ENCODE results near the gene ELMO1. TPM values are rescaled to one million over a fixed set of nuclear protein-coding genes. Genes with fewer than 3 reads are reported as not detected.

Gene ELMO1
- total and polyA plus RNA-seq, 2 experiments from 2014 or later = 19.7 to 28.7 TPM

DNA sequence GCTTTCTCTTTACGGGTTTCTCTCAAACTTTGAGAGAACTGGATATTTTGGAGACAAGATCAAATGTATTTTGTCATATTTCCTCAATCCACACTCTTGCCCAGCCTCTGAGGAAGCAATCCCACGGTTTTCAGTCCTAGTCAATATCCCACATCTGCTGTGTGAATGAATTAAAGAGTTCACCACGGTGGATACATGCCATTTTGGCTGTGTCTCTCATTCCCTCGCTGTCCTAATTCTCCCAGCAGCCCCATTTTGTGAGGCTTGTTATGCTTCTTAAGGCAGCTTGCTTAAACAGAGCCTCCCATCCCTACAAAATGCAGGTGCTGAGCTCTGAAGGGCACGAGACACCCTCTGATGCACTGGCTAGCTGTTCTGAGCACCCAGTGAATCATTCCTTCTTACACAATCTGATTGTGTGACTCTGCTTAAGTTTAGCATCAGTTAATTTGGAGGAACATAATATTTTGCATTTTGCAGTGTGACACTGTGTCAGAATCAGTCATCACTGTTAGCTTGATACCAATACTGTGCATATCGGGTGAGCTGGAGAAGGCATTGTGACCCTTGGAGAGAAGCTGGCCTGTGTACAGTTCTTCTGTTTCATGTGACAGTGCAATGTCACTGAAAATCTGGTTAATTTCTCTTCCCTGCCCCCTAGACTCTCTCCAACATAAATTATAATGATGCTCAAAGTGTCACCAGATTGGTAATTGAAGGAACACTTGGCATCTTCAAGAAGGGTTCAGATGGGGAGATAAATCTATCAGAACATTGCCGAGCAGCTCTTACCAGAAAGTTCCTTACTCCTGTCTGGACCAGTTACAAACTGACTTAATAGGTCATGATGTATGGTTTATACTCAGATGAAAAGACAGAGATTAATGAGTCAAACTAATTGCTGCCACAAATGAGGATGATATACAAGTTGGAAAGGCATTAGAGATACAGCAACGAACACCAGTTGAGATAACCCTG is 620.6 kb downstream of the ELMO1 start:
- Histone ChIP-seq H3K79me2 (no peaks in the 10 kb centered on the region), H3K4me2 (no peak overlapping the region), H3K9me2 (replicated peaks; ENCODE audit: insufficient read depth) (no peaks in the 10 kb centered on the region), H3K4me3 (no peak overlapping the region), H3K4me1 (ENCODE audit: insufficient read depth) (no peaks in the 10 kb centered on the region), H3K36me3 (replicated peaks; ENCODE audit: insufficient read depth, low read depth) (no peaks in the 10 kb centered on the region), H2AFZ (no peak overlapping the region), H3K27ac (no peak overlapping the region), H4K20me1 (ENCODE audit: insufficient read depth, poor library complexity, severe bottlenecking) (no peaks in the 10 kb centered on the region), H3K9me3 (ENCODE audit: low read depth) (no peaks in the 10 kb centered on the region), H3K27me3 (no peaks in the 10 kb centered on the region)
- TF ChIP-seq, protein P1, sequence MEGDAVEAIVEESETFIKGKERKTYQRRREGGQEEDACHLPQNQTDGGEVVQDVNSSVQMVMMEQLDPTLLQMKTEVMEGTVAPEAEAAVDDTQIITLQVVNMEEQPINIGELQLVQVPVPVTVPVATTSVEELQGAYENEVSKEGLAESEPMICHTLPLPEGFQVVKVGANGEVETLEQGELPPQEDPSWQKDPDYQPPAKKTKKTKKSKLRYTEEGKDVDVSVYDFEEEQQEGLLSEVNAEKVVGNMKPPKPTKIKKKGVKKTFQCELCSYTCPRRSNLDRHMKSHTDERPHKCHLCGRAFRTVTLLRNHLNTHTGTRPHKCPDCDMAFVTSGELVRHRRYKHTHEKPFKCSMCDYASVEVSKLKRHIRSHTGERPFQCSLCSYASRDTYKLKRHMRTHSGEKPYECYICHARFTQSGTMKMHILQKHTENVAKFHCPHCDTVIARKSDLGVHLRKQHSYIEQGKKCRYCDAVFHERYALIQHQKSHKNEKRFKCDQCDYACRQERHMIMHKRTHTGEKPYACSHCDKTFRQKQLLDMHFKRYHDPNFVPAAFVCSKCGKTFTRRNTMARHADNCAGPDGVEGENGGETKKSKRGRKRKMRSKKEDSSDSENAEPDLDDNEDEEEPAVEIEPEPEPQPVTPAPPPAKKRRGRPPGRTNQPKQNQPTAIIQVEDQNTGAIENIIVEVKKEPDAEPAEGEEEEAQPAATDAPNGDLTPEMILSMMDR (IDR thresholded peaks at IDR 0.05; ENCODE audit: poor library complexity) = no peak
- TF ChIP-seq EZH2 (IDR thresholded peaks at IDR 0.05; ENCODE audit: borderline replicate concordance) (no peak), EZH2phosphoT487 (IDR thresholded peaks at IDR 0.05; ENCODE audit: low read depth, severe bottlenecking, unreplicated experiment) (no peak)
- WGBS (ENCODE audit: low lambda C conversion rate, missing lambda C conversion rate) = 87% methylated on average over 8 of the region's 8 CpGs
- DNase-seq (ENCODE audit: low spot score) = no peak

DNA sequence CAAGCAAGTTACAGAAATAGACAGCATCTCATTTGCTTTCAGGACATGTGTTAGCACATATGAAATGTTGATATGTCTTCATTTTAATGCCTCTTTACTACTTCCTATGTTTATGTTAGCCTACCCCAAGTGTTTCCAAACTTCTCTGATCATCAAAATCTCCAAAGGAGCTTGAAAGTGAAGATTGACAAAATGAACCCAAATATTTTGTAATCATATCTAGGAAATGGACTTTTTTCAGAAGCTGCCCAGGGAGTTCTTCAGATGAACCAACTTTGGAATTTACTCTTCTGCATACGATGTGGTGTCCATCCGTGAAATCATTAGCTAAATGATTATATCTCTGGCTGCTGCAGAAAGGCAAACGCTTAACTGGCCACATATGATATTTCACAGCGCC is 623.2 kb downstream of the ELMO1 start:
- Histone ChIP-seq H3K9me2 (replicated peaks; ENCODE audit: insufficient read depth) (no peaks in the 10 kb centered on the region), H3K79me2 (no peaks in the 10 kb centered on the region), H3K27ac (no peak overlapping the region), H3K9me3 (ENCODE audit: low read depth) (no peaks in the 10 kb centered on the region), H3K4me3 (no peak overlapping the region), H3K4me2 (no peak overlapping the region), H2AFZ (no peak overlapping the region), H3K27me3 (no peaks in the 10 kb centered on the region), H4K20me1 (ENCODE audit: insufficient read depth, poor library complexity, severe bottlenecking) (no peaks in the 10 kb centered on the region), H3K4me1 (ENCODE audit: insufficient read depth) (no peaks in the 10 kb centered on the region), H3K36me3 (replicated peaks; ENCODE audit: insufficient read depth, low read depth) (no peaks in the 10 kb centered on the region)
- 70% methylated on average over 4 of the region's 4 CpGs for WGBS (ENCODE audit: low lambda C conversion rate, missing lambda C conversion rate)
- DNase-seq (ENCODE audit: low spot score) = no peak
- no peak for TF ChIP-seq EZH2 (IDR thresholded peaks at IDR 0.05; ENCODE audit: borderline replicate concordance)
- TF ChIP-seq EZH2phosphoT487 (IDR thresholded peaks at IDR 0.05; ENCODE audit: low read depth, severe bottlenecking, unreplicated experiment) = no peak
- TF ChIP-seq, protein P1 (IDR thresholded peaks at IDR 0.05; ENCODE audit: poor library complexity) = no peak

DNA sequence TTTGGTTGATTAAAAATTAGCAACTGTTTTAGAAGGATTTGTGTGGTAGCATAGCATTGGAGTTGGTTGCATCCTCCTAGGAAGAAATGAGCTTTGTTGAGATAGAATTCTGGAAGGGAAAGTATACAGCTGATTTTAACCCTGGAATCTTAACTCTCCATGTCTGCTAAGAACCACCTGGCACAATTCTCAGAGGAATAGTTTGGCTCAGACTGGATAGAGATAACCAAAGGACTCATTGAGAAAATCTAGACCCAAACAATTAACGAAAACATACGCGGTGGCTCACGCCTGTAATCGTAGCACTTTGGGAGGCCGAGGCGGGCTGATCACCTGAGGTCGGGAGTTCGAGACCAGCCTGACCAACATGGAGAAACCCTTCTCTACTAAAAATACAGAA is 625.3 kb downstream of the ELMO1 start:
- H2AFZ ChIP-seq = no peak overlapping the region
- no peaks in the 10 kb centered on the region for H4K20me1 ChIP-seq (ENCODE audit: insufficient read depth, poor library complexity, severe bottlenecking)
- no peaks in the 10 kb centered on the region for H3K27me3 ChIP-seq
- TF ChIP-seq EZH2phosphoT487 (IDR thresholded peaks at IDR 0.05; ENCODE audit: low read depth, severe bottlenecking, unreplicated experiment) (no peak), EZH2 (IDR thresholded peaks at IDR 0.05; ENCODE audit: borderline replicate concordance) (no peak)
- TF ChIP-seq, protein P1 (IDR thresholded peaks at IDR 0.05; ENCODE audit: poor library complexity) = no peak
- 98% methylated on average over 9 of the region's 9 CpGs for WGBS (ENCODE audit: low lambda C conversion rate, missing lambda C conversion rate)
- no peaks in the 10 kb centered on the region for H3K9me2 ChIP-seq (replicated peaks; ENCODE audit: insufficient read depth)
- DNase-seq (ENCODE audit: low spot score) = no peak
- H3K4me3 ChIP-seq = no peak overlapping the region
- H3K36me3 ChIP-seq (replicated peaks; ENCODE audit: insufficient read depth, low read depth) = no peaks in the 10 kb centered on the region
- H3K4me2 ChIP-seq = no peak overlapping the region
- H3K27ac ChIP-seq = no peak overlapping the region
- no peaks in the 10 kb centered on the region for H3K4me1 ChIP-seq (ENCODE audit: insufficient read depth)
- H3K9me3 ChIP-seq (ENCODE audit: low read depth) = no peaks in the 10 kb centered on the region
- H3K79me2 ChIP-seq = no peaks in the 10 kb centered on the region

All from hepatocyte (in vitro differentiated cells).